B cell (primary cell): ENCODE measurements around the gene RNF130. TPM values are rescaled to one million over a fixed set of nuclear protein-coding genes. Genes with fewer than 3 reads are reported as not detected.

Source experiments
- ATAC-seq: fragments of 200-7000 bp; cut with Tn5 transposase; one replicate; pipeline ENCODE4 v1.10.0; 2021; ENCODE audit warnings: low read depth, mild to moderate bottlenecking, moderate number of reproducible peaks, moderate library complexity
- CTCF ChIA-PET: fragments of 350-600 bp; sonication (Branson Sonifier 250); formaldehyde crosslinking; loops from one replicate; lab custom pipeline; 2021; ENCODE audit warnings: antibody characterized with exemption, inconsistent platforms; lab: Charles Lee
- POLR2A ChIA-PET: fragments of 350-600 bp; sonication (Branson Sonifier 250); formaldehyde crosslinking; loops from one replicate; lab custom pipeline; 2021; ENCODE audit warnings: antibody characterized with exemption; lab: Charles Lee
- DNase-seq: peaks from one replicate; pipeline ENCODE4 v3.0.0; 2013
- H2AFZ ChIP-seq: 2 replicates; pipeline ENCODE4 v1.6.1; 2012; ENCODE audit warnings: mild to moderate bottlenecking, low read depth, low read length; ENCODE audit not compliant: insufficient read depth, poor library complexity, severe bottlenecking
- H3K27ac ChIP-seq, 2 donors: 1 replicate in 1 of 2; 2 replicates in 1 of 2; pipeline ENCODE4 v1.5.1; 2012 to 2013; ENCODE audit warnings: low read length in 2 of 2, mild to moderate bottlenecking in 2 of 2, moderate library complexity in 1 of 2
- H3K27me3 ChIP-seq, 4 experiments: fragments of 200-600 bp in 1 of 4; sonication (generic) in 1 of 4; replicated peaks in 1 of 4; 1 replicate in 2 of 4; 2 replicates in 2 of 4; pipeline versions ENCODE4 v1.6.1 to v1.7.0; 2013 to 2016; ENCODE audit warnings: low read length in 3 of 4, mild to moderate bottlenecking in 2 of 4, mixed read lengths in 1 of 4, moderate library complexity in 1 of 4; ENCODE audit not compliant: insufficient read depth in 4 of 4, control insufficient read depth in 3 of 4; ENCODE audit errors: control extremely low read depth in 1 of 4
- H3K36me3 ChIP-seq, 2 experiments: replicated peaks in 1 of 2; 1 replicate in 1 of 2; 2 replicates in 1 of 2; pipeline versions ENCODE4 v1.6.1 to v1.7.1; 2013; ENCODE audit warnings: low read length in 1 of 2; ENCODE audit not compliant: insufficient read depth in 2 of 2, control insufficient read depth in 1 of 2; ENCODE audit errors: control extremely low read depth in 1 of 2, extremely low read depth in 1 of 2
- H3K4me1 ChIP-seq, 2 donors: fragments of 200-600 bp in 1 of 2; sonication (generic) in 1 of 2; 1 replicate in 1 of 2; 2 replicates in 1 of 2; pipeline versions ENCODE4 v1.5.1 to v1.6.1; 2013 to 2017; ENCODE audit warnings: low read length in 2 of 2; ENCODE audit not compliant: control insufficient read depth in 2 of 2, insufficient read depth in 2 of 2
- H3K4me2 ChIP-seq: replicated peaks from 2 replicates; pipeline ENCODE3; 2012; ENCODE audit warnings: mild to moderate bottlenecking, low read depth, low read length; ENCODE audit not compliant: poor library complexity, severe bottlenecking
- H3K4me3 ChIP-seq, 5 experiments: fragments of 200-600 bp in 1 of 5; sonication (generic) in 1 of 5; 1 replicate in 3 of 5; 2 replicates in 2 of 5; pipeline versions ENCODE4 v1.5.1 to v1.7.0; 2011 to 2016; ENCODE audit warnings: low read length in 4 of 5, mild to moderate bottlenecking in 4 of 5, low read depth in 2 of 5, control low read depth in 1 of 5, moderate library complexity in 1 of 5; ENCODE audit not compliant: insufficient read depth in 1 of 5; ENCODE audit errors: control extremely low read depth in 1 of 5, extremely low read depth in 1 of 5
- H3K79me2 ChIP-seq: fragments of 200-600 bp; sonication (generic); one replicate; pipeline ENCODE4 v1.6.0; 2016; ENCODE audit warnings: low read length; ENCODE audit not compliant: control insufficient read depth, insufficient read depth
- H3K9ac ChIP-seq: fragments of 200-600 bp; sonication (generic); 2 replicates; pipeline ENCODE4 v1.6.1; 2017; ENCODE audit warnings: mild to moderate bottlenecking, low read length, moderate library complexity
- H3K9me3 ChIP-seq, 3 donors: one replicate each; pipeline versions ENCODE4 v1.6.1 to v1.7.1; 2013; ENCODE audit warnings: low read length in 2 of 3; ENCODE audit not compliant: control insufficient read depth in 2 of 3, insufficient read depth in 1 of 3; ENCODE audit errors: control extremely low read depth in 1 of 3
- H4K20me1 ChIP-seq: 2 replicates; pipeline ENCODE4 v1.6.0; 2012; ENCODE audit warnings: mild to moderate bottlenecking, low read length; ENCODE audit not compliant: insufficient read depth, control insufficient read depth, poor library complexity, severe bottlenecking
- H3K27ac Mint-ChIP-seq: one replicate; pipeline ENCODE4 v1.8.0; 2021; ENCODE audit warnings: mixed read lengths
- H3K27me3 Mint-ChIP-seq: one replicate; pipeline ENCODE4 v1.8.0; 2021; ENCODE audit warnings: mixed read lengths
- H3K4me1 Mint-ChIP-seq: one replicate; pipeline ENCODE4 v1.8.0; 2021; ENCODE audit warnings: mixed read lengths
- H3K4me3 Mint-ChIP-seq: one replicate; pipeline ENCODE4 v1.8.0; 2021; ENCODE audit warnings: mixed read lengths
- H3K9me3 Mint-ChIP-seq: one replicate; pipeline ENCODE4 v1.8.0; 2022; ENCODE audit warnings: mixed read lengths; ENCODE audit not compliant: insufficient read depth
- CTCF ChIP-seq: fragments of 200-600 bp; IDR thresholded peaks from one replicate; pipeline ENCODE4 v1.8.0; 2022; ENCODE audit warnings: antibody characterized with exemption, mild to moderate bottlenecking
- EZH2 ChIP-seq: IDR thresholded peaks from 2 replicates; pipeline ENCODE4 v1.6.1; 2012; ENCODE audit warnings: borderline replicate concordance, low read depth, mild to moderate bottlenecking, moderate library complexity, low read length; ENCODE audit not compliant: insufficient read depth, poor library complexity, severe bottlenecking
- WGBS: methylation state at CpG from one replicate; pipeline ENCODE4 v1.1.5; 2013; ENCODE audit warnings: missing lambda C conversion rate; ENCODE audit not compliant: insufficient coverage; 5-methylcytosine and 5-hydroxymethylcytosine counted together
- intact Hi-C: fragments of 100-400 bp; cut with micrococcal nuclease; formaldehyde crosslinking; loops from one replicate; pipeline ENCODE4 v1.10.0; 2022
- polyA plus RNA-seq: library from polyadenylated mRNA; depleted of rRNA; stranded (reverse); fragments of >200 nt; gene quantifications from 2 replicates; pipeline ENCODE4 v1.2.3, GENCODE V29; 2012
- total RNA-seq, 2 donors: library from RNA; stranded (reverse); fragments of 120-200 nt in 1 of 2; gene quantifications; 1 replicate in 1 of 2; 2 replicates in 1 of 2; pipeline versions ENCODE4 v1.2.3 to v1.2.4, GENCODE V29; 2013 to 2022

Gene RNF130
- total and polyA plus RNA-seq, 2 donors (not counting 1 experiment from before 2014, with no cell fraction given) = 18.1 to 25.8 TPM

GRCh38 chr5:180097163-180097894, 25.8 kb upstream of the RNF130 start:
- Histone ChIP-seq H3K9me3 (no peaks in the 10 kb centered on the region), H3K79me2 (no peaks in the 10 kb centered on the region), H3K9ac (no peak overlapping the region), H3K4me2 (no peak overlapping the region), H3K4me3 (no peak overlapping the region), H4K20me1 (no peaks in the 10 kb centered on the region), H3K27ac (no peak overlapping the region), H3K4me1 (no peaks in the 10 kb centered on the region), H2AFZ (no peak overlapping the region), H3K27me3 (peaks cover 0 to 2% (median 0%) of the 10 kb centered on the region in 4 experiments), H3K36me3 (no peaks in the 10 kb centered on the region)
- WGBS = 92% methylated on average over 8 of the region's 11 CpGs
- Mint-ChIP-seq H3K27me3 (peaks cover 16% of the 10 kb centered on the region), H3K4me1 (peaks cover 3% of the 10 kb centered on the region), H3K9me3 (no peaks in the 10 kb centered on the region), H3K4me3 (no peak overlapping the region), H3K27ac (no peak overlapping the region)
- ATAC-seq (no peak), DNase-seq (no peak)
- ChIA-PET POLR2A (no interaction called here), CTCF (no interaction called here)
- intact Hi-C loops = no loop called here
- TF ChIP-seq EZH2 (no peak), CTCF (no peak)

GRCh38 chr5:180096616-180097015, 25.1 kb upstream of the RNF130 start:
- Histone ChIP-seq H3K9ac (no peak overlapping the region), H3K4me2 (no peak overlapping the region), H3K4me3 (no peak overlapping the region), H3K27me3 (peaks cover 0 to 8% (median 2%) of the 10 kb centered on the region in 4 experiments), H3K4me1 (no peaks in the 10 kb centered on the region), H4K20me1 (no peaks in the 10 kb centered on the region), H2AFZ (no peak overlapping the region), H3K9me3 (no peaks in the 10 kb centered on the region), H3K79me2 (no peaks in the 10 kb centered on the region), H3K36me3 (no peaks in the 10 kb centered on the region), H3K27ac (no peak overlapping the region)
- intact Hi-C loops = no loop called here
- Mint-ChIP-seq H3K27ac (no peak overlapping the region), H3K9me3 (no peaks in the 10 kb centered on the region), H3K4me3 (no peak overlapping the region), H3K27me3 (peaks cover 16% of the 10 kb centered on the region), H3K4me1 (peaks cover 3% of the 10 kb centered on the region)
- POLR2A ChIA-PET = no interaction called here
- DNase-seq (no peak), ATAC-seq (no peak)
- WGBS = 86% methylated on average over 9 of the region's 10 CpGs
- CTCF ChIA-PET = no interaction called here
- TF ChIP-seq EZH2 (no peak), CTCF (no peak)
